ENCODE results near the gene CORO2A. TPM values are rescaled to one million over a fixed set of nuclear protein-coding genes. Genes with fewer than 3 reads are reported as not detected.

Gene CORO2A
- total RNA-seq, 5 donors from 2014 or later (not counting 1 experiment from before 2014, with no cell fraction given): 9.1 to 12.4 (median 10.8) TPM

DNA sequence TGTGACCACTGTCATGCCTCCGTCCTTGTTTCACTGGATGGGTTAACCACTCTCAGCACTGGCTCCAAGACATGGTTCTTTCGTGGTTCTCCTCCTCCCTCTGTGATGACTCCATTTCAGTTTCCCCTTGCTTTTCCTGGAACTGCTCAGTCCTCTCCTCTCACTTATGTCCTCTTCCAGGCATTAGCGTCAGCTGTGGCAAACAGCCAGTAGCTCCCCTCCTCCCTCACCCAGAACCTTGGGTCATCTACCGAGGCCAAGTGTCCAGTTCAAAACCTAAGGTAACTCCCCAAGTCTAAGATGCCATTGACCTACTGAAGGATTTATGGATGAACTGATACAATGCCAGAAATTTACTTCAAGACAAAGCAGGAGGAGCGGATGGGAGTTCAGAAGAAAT lies 9.8 kb upstream of the CORO2A start:
- POLR2A ChIA-PET: no interaction called here
- H3K27ac ChIP-seq (ENCODE audit: low read length): no peak overlapping the region
- H3K9me3 Mint-ChIP-seq: no peaks in the 10 kb centered on the region

DNA sequence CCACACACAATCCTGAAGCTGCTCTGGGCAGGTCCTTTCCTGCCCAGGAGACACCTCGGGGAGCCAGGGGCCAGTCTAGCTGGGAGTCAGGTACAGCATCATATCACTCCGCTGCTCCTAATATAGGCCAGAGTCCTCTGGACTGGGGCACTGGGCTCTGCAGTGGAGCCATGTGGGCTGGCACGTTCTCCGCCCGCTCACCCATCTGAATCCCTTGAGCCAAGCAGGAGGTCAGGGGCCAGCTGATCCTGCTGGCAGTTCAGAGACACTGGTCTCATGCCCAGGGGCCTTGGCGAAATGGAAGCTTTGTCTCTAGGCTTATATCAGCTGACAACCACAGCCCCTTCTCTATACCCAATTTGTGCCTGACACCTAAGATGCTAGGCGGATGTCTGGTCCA lies 9.3 kb upstream of the CORO2A start:
- no peaks in the 10 kb centered on the region for H3K9me3 ChIP-seq
- peaks cover 0 to 2% of the 10 kb centered on the region in 2 donors for H3K36me3 ChIP-seq (ENCODE audit: control insufficient read depth in 2 of 2, extremely low read depth in 1 of 2, insufficient read depth in 1 of 2, low read length in 1 of 2)
- ChIA-PET CTCF (no interaction called here), POLR2A (interaction anchor here in 1 of 2 donors (0.5 kb wide), 1 partner anchor 89 kb away, joined by 8 read pairs; no protein-coding TSS in a partner anchor)
- Mint-ChIP-seq H3K27me3 (no peaks in the 10 kb centered on the region), H3K4me3 (no peak overlapping the region), H3K27ac (no peak overlapping the region), H3K4me1 (peaks cover 5 to 6% (median 5%) of the 10 kb centered on the region in 3 donors), H3K9me3 (no peaks in the 10 kb centered on the region), H3K36me3 (peaks cover 9% of the 10 kb centered on the region)
- peaks cover 0 to 10% of the 10 kb centered on the region in 2 experiments for H3K4me1 ChIP-seq (ENCODE audit: control insufficient read depth in 1 of 2, extremely low read depth in 1 of 2, insufficient read depth in 2 of 2, low read length in 2 of 2)
- no peak overlapping the region for H3K4me3 ChIP-seq (ENCODE audit: control insufficient read depth in 1 of 2, extremely low read depth in 1 of 2, low read length in 1 of 2)
- H3K27me3 ChIP-seq (replicated peaks in 1 of 2; ENCODE audit: control insufficient read depth in 2 of 2, extremely low read depth in 1 of 2, insufficient read depth in 2 of 2, low read length in 1 of 2): no peaks in the 10 kb centered on the region
- no peak overlapping the region for H3K27ac ChIP-seq (ENCODE audit: low read length)
- DNase-seq: no peak
- 93% methylated on average over 4 of the region's 7 CpGs for WGBS (ENCODE audit: insufficient coverage)
- ATAC-seq (replicated peaks in 1 of 4): no peak

More for the DNA sequence above, 9.8 kb upstream of the CORO2A start:
- Mint-ChIP-seq H3K27ac (no peak overlapping the region), H3K4me3 (no peak overlapping the region), H3K4me1 (peaks cover 5 to 6% (median 5%) of the 10 kb centered on the region in 3 donors), H3K27me3 (no peaks in the 10 kb centered on the region), H3K36me3 (peaks cover 9% of the 10 kb centered on the region)
- Histone ChIP-seq H3K4me1 (ENCODE audit: control insufficient read depth in 1 of 2, extremely low read depth in 1 of 2, insufficient read depth in 2 of 2, low read length in 2 of 2) (peaks cover 0 to 10% of the 10 kb centered on the region in 2 experiments), H3K4me3 (ENCODE audit: control insufficient read depth in 1 of 2, extremely low read depth in 1 of 2, low read length in 1 of 2) (no peak overlapping the region), H3K36me3 (ENCODE audit: control insufficient read depth in 2 of 2, extremely low read depth in 1 of 2, insufficient read depth in 1 of 2, low read length in 1 of 2) (peaks cover 0 to 2% of the 10 kb centered on the region in 2 donors), H3K9me3 (no peaks in the 10 kb centered on the region), H3K27me3 (replicated peaks in 1 of 2; ENCODE audit: control insufficient read depth in 2 of 2, extremely low read depth in 1 of 2, insufficient read depth in 2 of 2, low read length in 1 of 2) (no peaks in the 10 kb centered on the region)
- no peak for DNase-seq
- 85% methylated on average over 3 of the region's 5 CpGs for WGBS (ENCODE audit: insufficient coverage)
- CTCF ChIA-PET: no interaction called here
- no peak for ATAC-seq (replicated peaks in 1 of 4)

DNA sequence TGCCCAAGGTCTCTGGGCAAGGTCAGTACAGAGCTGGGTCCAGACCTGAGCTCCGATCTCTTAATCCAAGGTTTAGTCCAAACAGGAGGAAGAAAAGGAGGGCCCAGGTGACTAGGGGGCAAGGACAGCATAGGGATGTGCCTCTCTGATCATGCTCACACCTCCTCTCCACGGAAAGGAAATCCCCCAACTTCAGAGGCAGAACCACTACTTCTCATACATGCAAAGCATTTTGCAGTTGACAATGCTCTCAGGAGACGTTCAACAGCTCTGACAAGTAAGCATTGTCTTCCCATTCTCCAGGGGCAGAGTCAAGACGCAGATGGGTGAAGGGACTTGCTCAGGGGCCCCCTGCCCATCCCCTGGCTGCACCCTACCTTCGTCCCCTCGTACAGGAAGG lies 8.7 kb upstream of the CORO2A start:
- CTCF ChIA-PET: no interaction called here
- POLR2A ChIA-PET: interaction anchor here in 1 of 2 donors (0.5 kb wide), 1 partner anchor 88 kb away, joined by 8 read pairs; no protein-coding TSS in a partner anchor

DNA sequence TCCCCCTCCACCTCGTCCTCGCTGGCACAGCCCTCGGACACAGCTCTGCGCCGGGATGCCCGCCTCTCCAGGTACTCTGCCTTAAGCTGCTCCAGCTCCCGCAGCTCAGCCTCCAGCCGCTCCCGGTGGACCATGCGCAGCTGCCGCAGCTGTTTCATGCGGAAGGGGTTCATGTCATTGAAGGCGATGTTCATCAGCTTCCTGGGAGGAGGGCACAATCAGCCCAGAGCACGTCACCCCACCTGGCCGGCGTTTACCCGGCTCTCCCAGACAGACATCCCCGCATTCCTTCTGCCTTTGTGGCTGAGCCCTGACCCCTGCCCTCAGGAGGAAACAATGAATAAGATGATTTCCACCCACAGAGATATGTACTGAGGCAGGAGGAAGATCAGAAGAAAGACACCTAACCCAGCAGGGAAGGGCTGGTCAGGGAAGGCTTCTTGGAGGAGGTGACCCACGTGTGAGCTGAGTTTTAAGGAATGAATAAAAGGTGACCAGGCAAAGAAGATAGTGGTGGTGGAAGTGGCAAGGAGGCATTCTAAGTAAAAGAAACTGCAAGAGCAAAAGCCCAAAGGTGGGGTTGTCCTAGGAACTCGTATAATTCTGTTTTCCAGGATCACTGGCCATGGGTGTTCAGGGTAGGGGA lies 7.1 kb upstream of the CORO2A start:
- DNase-seq: no peak
- Mint-ChIP-seq H3K36me3 (peaks cover 9% of the 10 kb centered on the region), H3K27ac (no peak overlapping the region), H3K27me3 (no peaks in the 10 kb centered on the region), H3K4me1 (no peaks in the 10 kb centered on the region), H3K9me3 (no peaks in the 10 kb centered on the region), H3K4me3 (no peak overlapping the region)
- no peaks in the 10 kb centered on the region for H3K9me3 ChIP-seq
- no peak overlapping the region for H3K27ac ChIP-seq (ENCODE audit: low read length)
- ATAC-seq (replicated peaks in 1 of 4): no peak
- H3K4me3 ChIP-seq (ENCODE audit: control insufficient read depth in 1 of 2, extremely low read depth in 1 of 2, low read length in 1 of 2): no peak overlapping the region
- H3K36me3 ChIP-seq (ENCODE audit: control insufficient read depth in 2 of 2, extremely low read depth in 1 of 2, insufficient read depth in 1 of 2, low read length in 1 of 2): peaks cover 0 to 2% of the 10 kb centered on the region in 2 donors
- ChIA-PET POLR2A (no interaction called here), CTCF (no interaction called here)
- no peaks in the 10 kb centered on the region for H3K27me3 ChIP-seq (replicated peaks in 1 of 2; ENCODE audit: control insufficient read depth in 2 of 2, extremely low read depth in 1 of 2, insufficient read depth in 2 of 2, low read length in 1 of 2)
- H3K4me1 ChIP-seq (ENCODE audit: control insufficient read depth in 1 of 2, extremely low read depth in 1 of 2, insufficient read depth in 2 of 2, low read length in 2 of 2): no peaks in the 10 kb centered on the region
- 93% methylated on average over 14 of the region's 20 CpGs for whole genome bisulfite sequencing (ENCODE audit: insufficient coverage)

More for the DNA sequence above, 8.7 kb upstream of the CORO2A start:
- 93% methylated on average over 5 of the region's 6 CpGs for WGBS (ENCODE audit: insufficient coverage)
- no peak for DNase-seq
- peaks cover 0 to 8% of the 10 kb centered on the region in 2 experiments for H3K4me1 ChIP-seq (ENCODE audit: control insufficient read depth in 1 of 2, extremely low read depth in 1 of 2, insufficient read depth in 2 of 2, low read length in 2 of 2)
- ATAC-seq (replicated peaks in 1 of 4): no peak
- Mint-ChIP-seq H3K27me3 (no peaks in the 10 kb centered on the region), H3K4me3 (no peak overlapping the region), H3K36me3 (peaks cover 9% of the 10 kb centered on the region), H3K4me1 (peaks cover 5% of the 10 kb centered on the region in 3 donors), H3K9me3 (no peaks in the 10 kb centered on the region), H3K27ac (peak overlapping the region in 1 of 2 donors; percentile 2)
- H3K36me3 ChIP-seq (ENCODE audit: control insufficient read depth in 2 of 2, extremely low read depth in 1 of 2, insufficient read depth in 1 of 2, low read length in 1 of 2): peaks cover 0 to 2% of the 10 kb centered on the region in 2 donors
- H3K9me3 ChIP-seq: no peaks in the 10 kb centered on the region
- H3K27ac ChIP-seq (ENCODE audit: low read length): no peak overlapping the region
- no peaks in the 10 kb centered on the region for H3K27me3 ChIP-seq (replicated peaks in 1 of 2; ENCODE audit: control insufficient read depth in 2 of 2, extremely low read depth in 1 of 2, insufficient read depth in 2 of 2, low read length in 1 of 2)
- H3K4me3 ChIP-seq (ENCODE audit: control insufficient read depth in 1 of 2, extremely low read depth in 1 of 2, low read length in 1 of 2): no peak overlapping the region

DNA sequence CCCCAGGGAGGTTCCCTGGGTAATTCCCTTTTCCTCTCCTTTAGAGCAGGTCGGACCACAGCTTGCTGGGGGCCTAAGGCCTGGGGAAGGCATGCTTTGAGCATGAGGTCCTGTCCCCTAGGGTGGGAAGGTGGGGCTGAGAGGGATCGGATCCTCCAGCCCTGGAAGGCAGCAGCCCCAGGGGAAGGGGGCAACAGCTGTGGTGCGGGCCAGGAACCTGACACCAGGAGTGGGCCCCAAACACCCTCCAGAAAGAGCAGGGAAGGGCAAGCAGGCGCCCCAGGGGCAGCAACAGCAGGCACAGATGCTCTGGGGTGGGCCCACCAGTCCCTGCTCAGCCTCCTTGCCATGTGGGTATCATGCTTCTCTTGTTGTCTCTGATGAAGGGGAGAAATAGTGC lies 3.2 kb upstream of the CORO2A start:
- H3K4me3 Mint-ChIP-seq: no peak overlapping the region
- Histone ChIP-seq H3K4me1 (ENCODE audit: control insufficient read depth in 1 of 2, extremely low read depth in 1 of 2, insufficient read depth in 2 of 2, low read length in 2 of 2) (peaks cover 3 to 24% of the 10 kb centered on the region in 2 experiments), H3K27me3 (replicated peaks in 1 of 2; ENCODE audit: control insufficient read depth in 2 of 2, extremely low read depth in 1 of 2, insufficient read depth in 2 of 2, low read length in 1 of 2) (peaks cover 0 to 2% of the 10 kb centered on the region in 2 experiments), H3K36me3 (ENCODE audit: control insufficient read depth in 2 of 2, extremely low read depth in 1 of 2, insufficient read depth in 1 of 2, low read length in 1 of 2) (no peaks in the 10 kb centered on the region), H3K27ac (ENCODE audit: low read length) (no peak overlapping the region), H3K9me3 (no peaks in the 10 kb centered on the region), H3K4me3 (ENCODE audit: control insufficient read depth in 1 of 2, extremely low read depth in 1 of 2, low read length in 1 of 2) (no peak overlapping the region)
- ChIA-PET CTCF (interaction anchor here (0.7 to 1.2 kb wide), 2 partner anchors 10 to 156 kb away, joined by 4 to 6 read pairs; no protein-coding TSS in a partner anchor), POLR2A (no interaction called here)
- no peak for ATAC-seq (replicated peaks in 1 of 4)
- peaks cover 12 to 19% (median 16%) of the 10 kb centered on the region in 3 donors for H3K4me1 Mint-ChIP-seq
- no peak for DNase-seq
- H3K27me3 Mint-ChIP-seq: no peaks in the 10 kb centered on the region
- H3K9me3 Mint-ChIP-seq: no peaks in the 10 kb centered on the region
- H3K36me3 Mint-ChIP-seq: peaks cover 5% of the 10 kb centered on the region
- WGBS (ENCODE audit: insufficient coverage): 100% methylated on average over 1 of the region's 4 CpGs
- H3K27ac Mint-ChIP-seq: no peak overlapping the region

DNA sequence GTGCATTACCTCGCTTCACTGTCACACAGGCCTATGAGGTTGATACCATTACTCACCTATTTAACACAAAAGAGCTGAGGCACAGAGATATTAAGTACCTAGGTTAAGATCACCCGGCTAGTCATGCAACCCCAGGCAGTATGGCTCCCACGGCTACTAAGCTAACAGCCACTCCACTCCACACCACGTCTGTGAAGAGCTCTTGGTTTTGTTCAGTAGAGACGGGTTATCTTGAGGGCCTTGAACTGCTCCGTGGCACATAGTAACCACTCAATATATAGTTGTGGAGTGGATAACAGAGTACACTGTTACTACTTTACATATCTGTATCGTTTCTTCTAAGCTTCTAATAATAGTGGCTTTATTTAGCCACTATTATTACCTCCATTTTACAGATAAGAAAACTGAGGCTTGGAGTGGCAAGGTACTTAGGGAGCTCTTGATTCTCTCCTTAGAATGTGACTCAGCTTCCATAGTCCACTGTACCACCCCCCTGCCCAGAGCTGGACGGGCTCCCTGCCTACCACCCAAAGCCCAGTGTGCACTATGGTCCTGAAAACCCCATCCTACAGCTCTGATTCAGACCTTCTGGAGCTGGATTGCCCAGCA lies 1.0 kb upstream of the CORO2A start:
- H3K27me3 ChIP-seq (replicated peaks in 1 of 2; ENCODE audit: control insufficient read depth in 2 of 2, extremely low read depth in 1 of 2, insufficient read depth in 2 of 2, low read length in 1 of 2): peaks cover 0 to 2% of the 10 kb centered on the region in 2 experiments
- H3K27me3 Mint-ChIP-seq: no peaks in the 10 kb centered on the region
- H3K4me1 Mint-ChIP-seq: peaks cover 33 to 39% (median 38%) of the 10 kb centered on the region in 3 donors
- H3K36me3 Mint-ChIP-seq: no peaks in the 10 kb centered on the region
- H3K27ac ChIP-seq (ENCODE audit: low read length): peak overlapping the region; percentile 57
- WGBS (ENCODE audit: insufficient coverage): no CpG with 5 or more reads among the region's 8 CpGs
- ATAC-seq (replicated peaks in 1 of 4): no peak
- H3K9me3 ChIP-seq: no peaks in the 10 kb centered on the region
- peak overlapping the region; percentile 80 to 84 for H3K4me3 ChIP-seq (ENCODE audit: control insufficient read depth in 1 of 2, extremely low read depth in 1 of 2, low read length in 1 of 2)
- ChIA-PET POLR2A (no interaction called here), CTCF (interaction anchor here (0.6 to 0.9 kb wide), 2 partner anchors 12 to 75 kb away, joined by 3 to 4 read pairs; no protein-coding TSS in a partner anchor)
- H3K9me3 Mint-ChIP-seq: no peaks in the 10 kb centered on the region
- no peak for DNase-seq
- H3K36me3 ChIP-seq (ENCODE audit: control insufficient read depth in 2 of 2, extremely low read depth in 1 of 2, insufficient read depth in 1 of 2, low read length in 1 of 2): no peaks in the 10 kb centered on the region
- peak overlapping the region; percentile 84 to 86 (median 86) for H3K4me3 Mint-ChIP-seq
- peaks cover 3 to 32% of the 10 kb centered on the region in 2 experiments for H3K4me1 ChIP-seq (ENCODE audit: control insufficient read depth in 1 of 2, extremely low read depth in 1 of 2, insufficient read depth in 2 of 2, low read length in 2 of 2)
- peak overlapping the region; percentile 73 to 76 for H3K27ac Mint-ChIP-seq
